GM21576 (cell line): ENCODE data around the gene FAM240A.

ENCODE experiments used
- ATAC-seq: cut with Tn5 transposase; IDR thresholded peaks from one replicate; pipeline ENCODE4 v1.9.1; 2021; ENCODE audit warnings: mild to moderate bottlenecking, moderate library complexity; ENCODE audit not compliant: unreplicated experiment

FAM240A gene

DNA sequence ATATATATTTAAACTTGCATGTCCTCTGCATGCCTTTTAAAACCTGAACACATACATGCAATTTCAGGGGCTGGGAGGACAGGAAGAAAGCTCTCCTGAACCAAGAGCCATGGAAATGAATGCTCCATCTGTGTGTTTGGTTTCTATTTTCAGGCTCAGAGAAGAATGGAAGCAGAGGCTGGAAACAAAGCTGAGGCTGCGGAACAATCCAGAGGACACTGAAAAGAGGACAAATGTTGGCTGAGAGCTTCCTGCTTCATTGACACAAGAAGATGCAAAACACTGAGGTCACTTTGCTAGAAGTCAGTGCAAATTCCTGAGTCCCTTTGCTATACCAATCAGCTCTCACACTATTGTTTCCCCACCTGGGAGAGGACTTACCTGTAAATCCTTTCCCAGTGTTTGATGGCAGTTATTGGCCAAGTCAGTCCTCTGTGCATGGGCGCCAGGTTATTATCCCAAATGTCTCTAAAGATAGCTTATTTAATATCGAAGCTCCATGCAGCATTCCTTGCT, 12.7 kb downstream of the FAM240A start:
- ATAC-seq = no peak

DNA sequence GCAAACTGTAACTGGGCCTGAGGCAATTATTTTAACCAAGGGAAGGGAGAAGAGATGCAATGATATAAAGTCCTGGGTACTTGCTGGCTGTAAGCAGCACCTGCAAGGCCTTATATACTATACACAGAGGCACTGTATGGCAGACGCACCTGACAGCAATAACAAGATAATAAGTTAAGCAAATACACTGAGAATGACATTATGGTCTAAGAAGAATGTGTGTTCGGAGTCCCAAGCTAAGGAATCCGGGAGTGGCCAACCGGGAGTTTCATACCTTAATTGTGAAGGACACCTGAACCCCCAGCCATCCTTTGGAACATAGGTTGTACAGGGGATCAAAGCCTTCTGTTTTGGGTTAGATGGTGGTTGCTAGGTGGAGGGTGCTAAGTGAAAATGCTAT, 13.7 kb downstream of the FAM240A start:
- no peak for ATAC-seq

DNA sequence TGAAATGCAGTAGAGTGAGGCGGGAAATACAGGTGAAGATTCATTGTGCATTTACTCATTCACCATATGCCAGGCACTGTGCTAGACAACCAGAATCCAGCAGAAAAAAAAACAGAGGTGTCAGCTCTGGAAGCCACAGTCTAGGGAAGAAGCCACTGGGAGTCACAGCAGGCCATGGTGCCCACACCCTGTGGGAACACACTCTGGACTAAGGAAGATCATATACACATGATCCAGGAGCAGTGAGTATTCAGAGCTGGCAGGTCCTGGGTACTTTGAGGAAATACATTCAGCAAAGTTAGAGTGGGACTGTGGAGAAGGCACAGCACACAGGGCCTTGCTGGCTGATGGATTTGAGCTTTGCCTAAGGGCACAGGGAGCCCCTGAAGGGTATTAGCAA, 14.8 kb downstream of the FAM240A start:
- ATAC-seq = no peak

DNA sequence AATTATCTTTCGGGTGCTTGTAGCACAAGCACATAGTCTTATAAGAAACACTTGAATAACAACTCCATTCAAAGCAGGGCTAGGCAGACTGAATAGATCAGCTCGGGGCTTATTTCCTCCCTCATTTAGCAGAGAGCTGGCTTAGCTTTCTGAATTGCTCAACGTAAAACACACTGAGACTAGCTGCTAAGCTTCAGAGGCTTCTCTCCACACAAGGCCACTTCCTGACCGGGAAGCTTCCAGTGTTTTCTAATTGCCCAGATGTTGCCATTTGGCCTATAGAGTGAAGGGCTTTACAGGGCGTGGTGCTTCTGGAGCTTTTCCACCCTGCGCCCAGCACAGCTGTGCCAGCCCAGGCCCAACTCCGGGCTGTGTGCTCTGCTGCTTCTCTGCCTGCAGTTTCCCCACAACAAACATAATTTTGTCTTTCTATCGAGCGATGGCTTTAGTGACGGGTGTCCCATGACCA, 16.6 kb downstream of the FAM240A start:
- no peak for ATAC-seq

DNA sequence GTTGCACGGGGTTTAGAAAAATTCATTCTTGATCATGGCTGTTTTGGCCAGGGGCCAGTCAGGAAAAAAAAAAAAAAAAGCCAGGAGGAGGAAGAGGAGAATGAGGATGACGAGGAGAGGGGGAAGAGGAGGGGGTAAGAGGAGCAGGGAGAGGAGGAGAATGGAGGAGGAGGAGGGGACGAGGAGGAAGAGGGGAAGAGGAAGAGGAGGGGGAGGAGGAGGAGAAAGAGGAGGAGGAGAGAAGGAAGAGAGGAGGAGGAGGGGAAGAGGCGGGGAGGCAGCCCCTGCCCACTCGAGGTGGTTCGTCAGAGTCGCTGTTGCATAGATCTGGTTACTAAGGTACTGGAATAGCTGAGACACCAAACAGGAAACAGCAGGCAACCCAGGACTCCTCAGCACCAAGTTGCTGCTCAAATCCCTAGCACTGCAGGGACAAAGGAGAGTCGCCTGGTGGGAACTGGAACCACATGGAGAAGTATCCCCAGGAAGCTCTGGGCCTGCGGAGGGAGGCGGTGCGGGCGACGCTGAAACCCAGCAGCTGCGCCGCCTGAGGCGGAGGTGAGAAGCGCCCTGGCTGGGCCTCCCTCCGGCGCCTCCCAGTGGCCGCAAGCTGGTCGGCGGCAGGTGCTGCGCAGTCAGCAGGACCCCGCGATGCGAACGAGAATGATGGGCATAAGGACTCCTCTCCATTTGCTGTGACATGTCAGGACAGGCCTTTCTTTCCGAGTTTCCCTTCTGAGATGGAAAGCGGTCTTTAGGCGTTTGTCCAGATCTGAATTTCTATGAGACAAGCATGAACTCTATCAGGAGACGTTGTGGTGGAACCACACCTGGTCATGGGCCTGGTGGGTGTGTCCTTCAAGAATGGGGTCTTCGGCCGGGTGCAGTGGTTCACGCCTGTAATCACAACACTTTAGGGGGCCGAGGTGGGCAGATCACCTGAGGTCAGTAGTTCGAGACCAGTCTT, 17.5 kb downstream of the FAM240A start:
- ATAC-seq = peak; percentile 78

DNA sequence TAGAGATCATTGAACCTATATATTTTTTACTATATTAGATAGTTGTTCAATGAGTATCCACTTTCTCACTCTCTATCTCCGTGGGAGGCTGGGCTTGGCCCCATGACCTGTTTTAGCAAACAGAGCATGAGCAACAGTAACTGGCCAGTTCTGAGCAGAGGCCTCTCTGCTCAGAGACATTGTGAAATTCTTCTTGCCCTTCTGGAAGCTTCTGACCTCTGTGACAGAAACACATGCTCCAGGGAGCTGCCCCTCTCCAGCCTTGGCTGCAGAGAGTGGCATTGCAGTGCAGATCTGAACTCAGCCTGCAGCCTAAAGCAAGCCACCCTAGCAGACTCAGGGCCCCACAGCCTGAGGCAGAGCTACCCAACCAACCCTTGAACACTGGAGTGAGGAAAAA, 20.5 kb downstream of the FAM240A start:
- no peak for ATAC-seq

DNA sequence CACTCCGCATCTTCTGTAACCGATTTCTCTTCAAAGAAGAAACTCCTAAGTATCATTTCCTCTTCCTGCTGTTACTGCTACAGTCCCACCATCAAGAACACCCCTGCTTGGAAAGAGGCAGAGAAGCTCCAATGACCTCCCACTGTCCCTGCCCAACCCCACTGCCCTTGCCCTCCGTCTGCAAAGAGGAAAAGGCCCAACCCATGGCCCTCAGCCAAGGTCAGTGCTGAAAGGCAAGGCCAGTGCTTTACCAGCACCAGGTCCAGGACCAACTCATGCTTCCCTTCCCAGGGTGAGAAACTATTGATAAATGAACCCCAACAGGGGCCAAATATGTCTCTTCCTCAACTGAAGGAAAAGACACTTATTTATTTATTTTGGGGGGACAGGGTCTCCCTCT, 22.5 kb downstream of the FAM240A start:
- ATAC-seq = no peak

DNA sequence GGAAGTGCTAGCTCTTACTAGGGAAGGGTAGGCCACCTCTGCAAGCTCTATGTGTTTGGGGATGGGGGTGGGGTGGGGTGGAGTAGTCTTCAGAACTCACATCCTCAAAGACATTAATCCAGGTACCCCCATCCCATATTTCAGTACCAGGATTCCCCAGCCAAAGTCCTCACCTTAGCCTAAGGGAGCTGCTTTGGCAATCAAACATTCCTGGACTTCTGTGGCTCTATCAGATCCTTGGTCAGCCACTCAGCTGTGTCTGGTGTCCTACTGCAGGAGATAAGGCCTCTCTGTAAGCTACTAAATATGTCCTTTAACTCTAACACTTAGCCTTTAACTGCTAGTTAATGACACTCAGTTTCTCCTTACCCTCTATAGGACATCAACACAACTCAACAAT, 26.9 kb downstream of the FAM240A start:
- no peak for ATAC-seq

DNA sequence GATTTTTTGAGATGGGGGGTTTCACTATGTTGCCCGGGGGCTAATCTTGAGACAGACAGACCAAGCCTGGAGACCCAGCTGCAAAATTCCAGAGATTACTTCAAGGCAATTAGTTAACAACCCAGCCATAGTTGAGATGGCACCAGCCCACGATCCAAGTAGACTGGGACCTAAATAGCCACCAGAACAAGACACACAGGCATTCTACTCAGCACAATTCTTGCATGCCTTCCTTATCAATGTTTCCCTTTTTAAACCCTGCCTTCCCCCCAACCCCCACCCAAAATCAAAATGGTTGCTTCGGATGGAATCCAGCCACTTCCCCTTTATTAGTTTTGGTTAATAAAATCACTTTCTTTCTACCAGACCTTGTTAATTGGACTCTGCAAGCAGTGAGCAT, 28.6 kb downstream of the FAM240A start:
- no peak for ATAC-seq

DNA sequence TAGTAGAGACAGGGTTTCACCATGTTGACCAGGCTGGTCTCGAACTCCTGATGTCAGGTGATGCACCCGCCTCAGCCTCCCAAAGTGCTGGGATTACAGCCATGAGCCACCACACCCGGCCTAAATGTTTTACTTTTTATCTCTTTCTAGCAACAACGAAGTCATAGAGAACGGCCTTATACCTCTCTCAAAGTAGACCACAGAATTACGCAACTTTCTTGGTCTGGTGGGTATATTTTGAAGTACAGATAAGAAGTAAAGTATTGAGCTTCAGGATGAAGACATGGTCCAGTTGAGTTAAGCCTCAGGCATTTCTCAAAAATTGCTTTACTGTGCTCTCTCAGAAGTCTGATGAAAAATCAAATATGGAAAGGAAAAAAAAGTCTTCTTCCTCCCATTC, 30.6 kb downstream of the FAM240A start:
- ATAC-seq = no peak

DNA sequence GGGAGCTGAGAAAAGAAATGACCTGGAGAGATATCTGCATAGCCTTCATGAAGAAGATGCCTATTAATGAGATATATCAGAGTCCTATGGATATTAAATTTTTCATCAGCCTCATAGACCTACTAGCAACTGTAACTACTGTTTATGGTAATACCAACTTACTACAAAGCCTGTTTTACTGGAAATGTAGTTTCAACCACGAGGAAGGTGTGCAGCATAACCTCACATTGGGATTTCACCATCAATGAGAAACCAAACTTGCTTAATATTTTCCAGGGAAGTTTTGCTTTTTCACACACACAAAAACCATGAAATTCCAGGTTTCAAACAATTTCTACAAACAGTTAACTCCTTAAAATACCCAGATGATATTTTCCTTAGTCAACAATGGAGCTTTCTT, 31.4 kb downstream of the FAM240A start:
- ATAC-seq = no peak

DNA sequence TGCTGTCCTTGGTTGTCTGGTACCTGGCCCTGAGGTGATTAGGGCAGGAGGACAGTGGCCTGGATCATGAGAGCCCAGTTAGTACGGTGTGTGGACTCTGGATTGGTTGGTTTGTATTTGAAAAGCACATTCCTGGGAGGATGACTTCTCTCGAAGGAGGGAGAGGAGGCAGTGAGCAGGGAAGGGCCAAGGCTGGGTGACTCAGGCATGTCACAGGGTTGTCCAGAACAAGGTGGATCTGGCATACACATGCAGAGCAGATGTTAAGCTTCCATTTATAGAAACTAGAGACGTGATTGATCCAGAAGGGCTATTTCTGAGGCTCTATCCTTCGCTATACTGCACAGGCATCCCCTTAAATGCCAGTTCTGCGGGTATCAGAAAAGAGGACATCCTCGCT, 34.4 kb downstream of the FAM240A start:
- ATAC-seq = no peak

DNA sequence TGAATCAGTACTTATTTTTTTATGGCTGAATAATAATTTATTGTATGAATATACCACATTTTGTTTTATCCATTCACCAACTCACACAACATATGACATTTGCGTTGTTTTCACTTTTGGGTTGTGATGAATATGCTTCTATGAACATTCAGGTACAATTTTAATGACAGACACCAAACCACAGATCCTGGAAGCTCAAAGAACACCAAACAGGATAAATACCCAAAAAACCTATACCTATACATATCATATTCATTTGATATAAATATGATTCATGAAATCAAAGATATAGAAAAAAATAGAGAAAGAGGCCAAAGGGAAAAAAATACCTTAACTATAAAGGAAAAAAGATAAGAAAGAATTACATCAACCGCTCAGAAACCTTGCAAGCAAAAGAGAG, 35.8 kb downstream of the FAM240A start:
- no peak for ATAC-seq

DNA sequence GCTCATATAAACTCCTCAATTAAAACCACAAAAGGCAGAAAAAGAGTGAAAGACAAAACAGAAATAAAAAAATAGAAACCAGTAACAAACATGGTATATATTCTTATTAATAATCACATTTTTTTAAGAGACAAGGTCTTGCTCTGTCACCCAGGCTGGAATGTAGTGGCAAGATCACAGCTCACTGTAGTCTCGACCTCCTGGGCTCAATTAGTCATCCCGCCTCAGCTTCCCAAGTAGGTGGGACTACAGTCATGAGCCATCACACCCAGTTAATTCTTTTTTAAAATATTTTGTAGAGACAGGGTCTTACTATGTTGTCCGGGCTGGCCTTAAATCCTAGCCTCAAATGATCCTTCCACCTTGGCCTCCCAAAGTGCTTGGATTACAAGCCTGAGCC, 37.1 kb downstream of the FAM240A start:
- no peak for ATAC-seq

DNA sequence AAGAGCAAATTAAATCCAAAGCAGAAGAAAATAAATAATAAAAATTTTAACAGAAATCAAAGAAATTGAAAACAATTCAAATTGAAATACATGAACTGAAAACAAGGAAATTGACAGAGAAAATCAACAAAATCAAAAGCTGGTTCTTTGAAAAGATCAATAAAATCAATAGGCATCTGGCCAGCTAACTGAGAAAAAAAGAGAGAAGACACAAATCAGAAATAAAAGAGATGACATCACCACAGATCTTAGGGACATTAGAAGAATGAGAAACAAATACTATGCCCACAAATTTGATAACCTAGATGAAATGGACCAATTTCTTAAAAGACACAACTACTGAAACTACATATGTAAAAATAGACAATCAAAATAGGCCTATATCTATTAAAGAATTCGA, 38.8 kb downstream of the FAM240A start:
- no peak for ATAC-seq

DNA sequence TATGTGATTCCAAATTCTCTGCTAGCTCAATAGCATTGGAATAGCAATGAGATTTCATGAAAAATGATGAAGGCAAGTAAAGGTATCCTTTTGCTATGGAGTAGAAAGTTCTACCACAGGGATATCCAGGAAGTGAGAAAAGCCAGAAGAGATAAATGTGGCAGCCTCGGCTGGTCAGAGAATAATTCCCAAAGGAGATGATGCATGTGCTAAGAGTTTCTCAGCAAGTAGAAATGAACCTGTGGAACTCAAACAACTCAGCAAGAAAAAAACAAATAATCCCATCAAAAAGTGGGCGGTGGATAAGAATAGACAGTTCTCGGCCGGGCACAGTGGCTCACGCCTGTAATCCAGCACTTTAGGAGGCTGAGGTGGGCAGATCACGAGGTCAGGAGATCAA, 42.9 kb downstream of the FAM240A start:
- no peak for ATAC-seq

DNA sequence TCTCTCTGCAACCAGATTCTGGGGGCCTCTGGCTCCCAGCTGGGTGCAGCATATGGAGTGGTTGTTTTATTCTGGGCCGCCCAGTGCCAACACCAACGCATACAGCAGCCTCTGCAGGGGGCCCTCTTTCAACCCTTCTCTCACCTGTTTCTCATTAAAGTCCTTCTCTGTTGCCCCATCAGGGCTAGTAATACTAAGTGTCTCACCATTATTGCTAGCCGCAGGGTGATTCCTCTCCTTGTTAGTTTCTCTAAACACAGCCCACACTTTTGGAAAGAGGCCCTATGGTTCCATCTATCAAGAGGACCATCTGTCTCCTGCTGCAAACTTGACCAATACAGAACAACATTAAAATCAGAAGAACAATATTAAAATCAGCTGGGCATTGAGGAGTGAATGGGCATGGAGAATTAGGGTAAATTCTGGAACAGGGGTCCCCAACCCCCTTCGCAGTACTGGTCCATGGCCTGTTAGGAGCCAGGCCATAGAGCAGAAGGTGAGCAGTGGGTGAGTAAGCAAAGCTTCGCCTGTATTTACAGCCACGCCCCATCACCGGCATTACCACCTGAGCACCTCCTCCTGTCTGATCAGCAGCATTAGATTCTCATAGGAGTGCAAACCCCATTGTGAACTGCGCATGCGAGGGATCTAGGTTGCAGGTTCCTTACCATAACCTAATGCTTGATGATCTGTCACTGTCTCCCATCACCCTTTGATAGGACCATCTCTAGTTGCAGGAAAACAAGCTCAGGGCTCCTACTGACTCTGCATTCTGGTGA, 44.6 kb downstream of the FAM240A start:
- no peak for ATAC-seq

DNA sequence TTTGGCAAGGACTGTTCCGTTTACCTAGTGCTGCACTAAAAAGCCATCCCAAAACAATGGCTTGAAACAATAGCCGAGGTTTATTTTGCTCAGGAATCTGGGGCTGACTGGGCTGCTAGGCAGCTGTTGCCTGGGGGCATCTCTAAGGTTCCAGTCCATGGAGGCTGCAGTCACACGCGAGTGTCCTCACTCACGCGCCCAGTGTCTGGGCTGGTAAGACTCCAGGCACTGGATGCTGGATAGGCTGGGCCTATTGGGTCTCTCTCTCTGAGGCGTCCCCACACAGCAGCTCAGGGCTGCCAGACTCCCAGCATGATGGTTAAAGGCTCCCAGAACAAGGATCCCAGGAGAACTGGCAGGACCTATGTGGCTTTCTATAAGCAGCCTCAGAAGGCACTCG, 47.0 kb downstream of the FAM240A start:
- no peak for ATAC-seq

DNA sequence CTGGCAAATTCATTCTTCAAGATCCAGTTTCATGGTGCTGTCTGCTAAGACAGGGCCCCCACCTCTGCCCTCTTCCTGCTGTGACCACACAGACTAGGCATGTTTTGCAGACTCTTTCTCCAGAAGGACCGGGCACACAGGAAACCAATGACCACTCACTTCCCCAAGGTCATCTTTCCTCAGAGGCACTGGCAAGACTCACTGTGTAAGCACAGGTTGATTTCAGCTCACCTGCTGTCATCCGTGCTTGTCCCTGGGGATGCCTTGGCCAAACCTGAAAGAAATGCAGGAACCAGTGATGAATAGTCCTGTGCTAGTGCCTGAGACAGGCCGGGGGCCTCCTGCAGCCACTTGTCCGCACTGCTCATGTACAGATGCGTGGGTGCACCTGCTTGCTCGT, 47.7 kb downstream of the FAM240A start:
- ATAC-seq = no peak

DNA sequence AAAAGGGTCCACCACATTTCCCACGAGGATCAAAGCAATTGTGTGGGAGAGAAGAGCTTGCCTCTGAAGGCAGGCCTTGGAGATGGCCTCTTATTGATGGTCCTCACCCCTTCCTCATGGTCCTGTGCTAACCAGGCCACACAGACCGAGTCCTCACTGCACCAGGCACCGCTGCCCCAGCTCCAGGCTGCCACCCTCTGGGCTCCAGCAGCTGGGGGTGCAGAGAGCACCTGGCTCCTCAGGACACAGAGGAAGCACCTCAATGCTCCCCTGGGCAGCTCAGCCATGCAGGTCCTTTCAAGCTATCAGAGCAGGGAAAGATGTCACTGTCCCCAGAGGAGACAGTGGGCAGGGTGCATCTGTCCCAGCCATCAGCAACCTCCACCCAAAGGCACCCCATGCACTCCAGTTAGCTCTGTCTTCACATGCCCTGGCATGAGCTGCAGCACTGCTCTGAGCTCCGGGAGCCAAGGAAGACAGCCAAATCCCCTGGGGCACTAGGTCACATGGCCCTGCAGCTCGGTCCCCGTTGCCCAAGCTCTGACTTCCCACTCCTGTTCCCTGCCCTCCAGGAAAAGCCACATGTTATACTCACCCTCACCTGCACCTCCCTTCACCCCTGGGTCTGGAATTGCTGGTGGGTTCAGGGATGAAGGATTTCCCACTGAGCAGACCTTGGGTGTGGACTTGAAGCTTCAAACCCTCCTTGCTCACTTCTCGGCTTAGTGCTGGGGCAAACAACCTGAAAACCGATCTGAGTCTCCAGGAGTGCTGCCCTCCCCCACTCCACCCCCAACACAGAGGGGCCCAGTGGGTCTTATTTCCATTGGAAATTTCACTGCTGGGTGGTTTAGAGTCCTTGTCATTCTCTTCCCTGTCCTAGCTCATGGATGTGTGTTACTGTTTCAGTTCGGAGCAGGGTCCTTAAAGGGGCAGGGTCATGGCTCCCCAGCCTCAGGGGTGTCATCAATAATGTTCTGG, 48.5 kb downstream of the FAM240A start:
- ATAC-seq = no peak
